C4-2B (cell line): ENCODE measurements around the gene DAPK1.

Experiments
- ZFX ChIP-seq: fragments of 450-650 bp; IDR thresholded peaks from 2 replicates; pipeline ENCODE4 v1.6.1; 2017
- TF ChIP-seq, protein P1 (sequence below): fragments of 450-650 bp; conservative IDR thresholded peaks from 2 replicates; pipeline ENCODE4 v1.5.1; 2017; ENCODE audit warnings: mild to moderate bottlenecking

DNA sequence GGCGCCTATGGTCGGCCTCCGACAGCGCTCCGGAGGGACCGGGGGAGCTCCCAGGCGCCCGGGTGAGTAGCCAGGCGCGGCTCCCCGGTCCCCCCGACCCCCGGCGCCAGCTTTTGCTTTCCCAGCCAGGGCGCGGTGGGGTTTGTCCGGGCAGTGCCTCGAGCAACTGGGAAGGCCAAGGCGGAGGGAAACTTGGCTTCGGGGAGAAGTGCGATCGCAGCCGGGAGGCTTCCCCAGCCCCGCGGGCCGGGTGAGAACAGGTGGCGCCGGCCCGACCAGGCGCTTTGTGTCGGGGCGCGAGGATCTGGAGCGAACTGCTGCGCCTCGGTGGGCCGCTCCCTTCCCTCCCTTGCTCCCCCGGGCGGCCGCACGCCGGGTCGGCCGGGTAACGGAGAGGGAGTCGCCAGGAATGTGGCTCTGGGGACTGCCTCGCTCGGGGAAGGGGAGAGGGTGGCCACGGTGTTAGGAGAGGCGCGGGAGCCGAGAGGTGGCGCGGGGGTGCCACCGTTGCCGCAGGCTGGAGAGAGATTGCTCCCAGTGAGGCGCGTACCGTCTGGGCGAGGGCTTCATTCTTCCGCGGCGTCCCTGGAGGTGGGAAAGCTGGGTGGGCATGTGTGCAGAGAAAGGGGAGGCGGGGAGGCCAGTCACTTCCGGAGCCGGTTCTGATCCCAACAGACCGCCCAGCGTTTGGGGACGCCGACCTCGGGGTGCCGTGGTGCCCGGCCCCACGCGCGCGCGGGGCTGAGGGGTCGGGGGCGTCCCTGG, 561 bp downstream of the DAPK1 start:
- TF ChIP-seq, protein P1, sequence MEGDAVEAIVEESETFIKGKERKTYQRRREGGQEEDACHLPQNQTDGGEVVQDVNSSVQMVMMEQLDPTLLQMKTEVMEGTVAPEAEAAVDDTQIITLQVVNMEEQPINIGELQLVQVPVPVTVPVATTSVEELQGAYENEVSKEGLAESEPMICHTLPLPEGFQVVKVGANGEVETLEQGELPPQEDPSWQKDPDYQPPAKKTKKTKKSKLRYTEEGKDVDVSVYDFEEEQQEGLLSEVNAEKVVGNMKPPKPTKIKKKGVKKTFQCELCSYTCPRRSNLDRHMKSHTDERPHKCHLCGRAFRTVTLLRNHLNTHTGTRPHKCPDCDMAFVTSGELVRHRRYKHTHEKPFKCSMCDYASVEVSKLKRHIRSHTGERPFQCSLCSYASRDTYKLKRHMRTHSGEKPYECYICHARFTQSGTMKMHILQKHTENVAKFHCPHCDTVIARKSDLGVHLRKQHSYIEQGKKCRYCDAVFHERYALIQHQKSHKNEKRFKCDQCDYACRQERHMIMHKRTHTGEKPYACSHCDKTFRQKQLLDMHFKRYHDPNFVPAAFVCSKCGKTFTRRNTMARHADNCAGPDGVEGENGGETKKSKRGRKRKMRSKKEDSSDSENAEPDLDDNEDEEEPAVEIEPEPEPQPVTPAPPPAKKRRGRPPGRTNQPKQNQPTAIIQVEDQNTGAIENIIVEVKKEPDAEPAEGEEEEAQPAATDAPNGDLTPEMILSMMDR, result no peak; the same call in 1 of the 2 replicates
- no peak for TF ChIP-seq ZFX
